HCT116 (cell line): ENCODE measurements around the gene LFNG.
"Not testable (repeated sequence)": the region's sequence is repeated elsewhere in the genome, so short reads cannot be mapped to it uniquely, and the experiment has no call there.

Source experiments
- ATF3 ChIP-seq: IDR thresholded peaks from 2 replicates; pipeline ENCODE4 v1.6.1; 2012
- CTCF ChIP-seq, 3 experiments: fragments of 200-600 bp in 1 of 3; sonication (generic) in 1 of 3; IDR thresholded peaks in 2 of 3; conservative IDR thresholded peaks in 1 of 3; 2 replicates each; pipeline ENCODE4 v1.5.1; 2012 to 2017; ENCODE audit warnings: low read depth in 2 of 3, low read length in 2 of 3, antibody characterized with exemption in 1 of 3, borderline replicate concordance in 1 of 3, control low read depth in 1 of 3, mild to moderate bottlenecking in 1 of 3, mixed read lengths in 1 of 3, mixed run types in 1 of 3, moderate library complexity in 1 of 3; ENCODE audit not compliant: insufficient read depth in 1 of 3
- EGR1 ChIP-seq: IDR thresholded peaks from 2 replicates; pipeline ENCODE4 v1.6.1; 2012; ENCODE audit warnings: low read depth
- EZH2 ChIP-seq: fragments of 200-600 bp; sonication (generic); IDR thresholded peaks from 2 replicates; pipeline ENCODE4 v1.6.1; 2017; ENCODE audit warnings: antibody characterized with exemption, mixed run types
- EZH2phosphoT487 ChIP-seq: fragments of 200-600 bp; IDR thresholded peaks from 2 replicates; pipeline ENCODE4 v1.6.1; 2018; ENCODE audit warnings: antibody characterized with exemption, borderline replicate concordance
- FOSL1 ChIP-seq: IDR thresholded peaks from 2 replicates; pipeline ENCODE4 v1.6.1; 2012; ENCODE audit warnings: low read depth
- POLR2A ChIP-seq: IDR thresholded peaks from 2 replicates; pipeline ENCODE4 v1.7.0; 2011; ENCODE audit warnings: borderline replicate concordance; ENCODE audit not compliant: insufficient read depth, insufficient read length; ENCODE audit errors: extremely low read depth
- POLR2AphosphoS5 ChIP-seq: IDR thresholded peaks from 2 replicates; pipeline ENCODE4 v1.6.1; 2011; ENCODE audit warnings: mild to moderate bottlenecking, low read depth, low read length, moderate library complexity
- SIN3A ChIP-seq: IDR thresholded peaks from 2 replicates; pipeline ENCODE4 v1.6.1; 2012; ENCODE audit warnings: low read depth

- TF ChIP-seq ATF3; SIN3A; EZH2phosphoT487; POLR2AphosphoS5; CTCF (IDR thresholded peaks at IDR 0.05 in 2 of 3, conservative IDR thresholded peaks at IDR 0.05 in 1 of 3; ENCODE audit: borderline replicate concordance in 1 of 3, insufficient read depth in 1 of 3, low read depth in 2 of 3, low read length in 2 of 3); EZH2; FOSL1; POLR2A; EGR1: not testable (repeated sequence)
Observed at GRCh38 chr7:2532816-2533215, 13.2 kb downstream of the LFNG start.
